Suppressor macrophage treated with lipopolysaccharide for 4 hours (primary cell): ENCODE results near the gene SULT2B1.
A peak's percentile ranks its signal among the peaks of the same experiment; 100 is the strongest.
"Not testable (repeated sequence)": the region's sequence is repeated elsewhere in the genome, so short reads cannot be mapped to it uniquely, and the experiment has no call there.

Experiments
- DNase-seq: peaks from one replicate; pipeline ENCODE4 v3.0.0-alpha.2; 2020

Gene SULT2B1

DNA sequence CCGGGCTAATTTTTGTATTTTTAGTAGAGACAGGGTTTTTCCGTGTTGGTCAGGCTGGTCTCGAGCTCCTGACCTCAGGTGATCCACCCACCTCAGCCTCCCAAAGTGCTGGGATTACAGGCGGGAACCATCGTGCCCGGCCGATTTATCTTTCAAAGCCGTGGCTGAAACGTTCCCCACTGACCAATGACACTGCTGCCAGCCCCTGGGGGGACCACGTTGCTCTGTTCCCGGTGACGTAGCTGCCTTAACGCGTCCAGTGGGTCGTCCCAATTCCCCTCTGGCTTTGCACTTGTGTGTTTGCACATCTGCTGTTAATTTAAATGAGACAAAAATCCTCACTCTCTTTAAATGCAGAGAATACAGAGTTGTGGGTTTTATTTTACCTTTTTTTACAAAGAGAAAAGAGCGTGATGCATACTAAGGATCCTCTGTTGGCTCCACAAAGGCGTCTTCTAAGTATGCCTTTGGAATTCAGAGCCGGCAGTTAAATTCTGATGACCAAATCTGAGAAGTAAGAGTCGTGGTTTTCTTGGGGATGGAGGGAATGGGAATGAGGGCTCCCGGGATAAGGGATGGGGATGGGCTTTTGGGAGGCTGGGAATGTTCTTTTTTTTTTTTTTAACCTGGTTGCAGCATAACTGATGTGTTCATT lies 21.8 kb upstream of the SULT2B1 start:
- DNase-seq, result no peak

DNA sequence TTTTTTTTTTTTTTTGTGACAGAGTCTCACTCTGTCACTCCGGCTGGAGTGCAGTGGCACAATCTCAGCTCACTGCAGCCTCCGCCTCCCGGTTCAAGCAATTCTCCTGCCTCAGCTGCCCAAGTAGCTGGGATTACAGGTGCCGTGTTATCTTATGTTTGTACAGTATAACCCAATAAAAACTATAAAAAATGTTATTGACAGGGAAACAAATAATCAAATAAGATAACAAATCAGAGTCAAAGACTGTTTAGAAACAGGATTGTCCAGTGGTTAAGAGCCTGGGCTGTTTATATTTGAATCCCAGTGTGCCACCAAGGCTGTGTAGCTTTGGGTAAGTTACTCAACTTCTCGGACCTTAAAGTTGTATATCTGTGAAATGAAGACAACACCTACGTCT lies 21.2 kb upstream of the SULT2B1 start:
- no peak for DNase-seq

DNA sequence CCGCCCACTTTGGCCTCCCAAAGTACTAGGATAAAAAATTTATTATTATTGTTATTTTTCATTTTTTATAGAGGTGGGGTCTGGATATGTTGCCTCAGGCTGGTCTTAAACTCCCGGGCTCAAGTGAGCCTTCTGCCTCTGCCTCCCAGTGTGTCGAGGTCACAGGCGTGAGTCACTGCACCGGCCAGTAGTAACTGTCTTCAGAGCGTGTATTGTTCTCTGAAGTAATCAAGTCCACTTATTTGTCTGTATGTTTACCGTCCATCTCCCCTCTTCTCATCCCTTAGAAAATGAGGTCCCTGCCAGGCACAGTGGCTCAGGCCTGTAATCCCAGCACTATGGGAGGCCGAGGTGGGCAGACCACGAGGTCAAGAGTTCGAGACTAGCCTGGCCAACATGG lies 18.2 kb upstream of the SULT2B1 start:
- DNase-seq, result no peak

DNA sequence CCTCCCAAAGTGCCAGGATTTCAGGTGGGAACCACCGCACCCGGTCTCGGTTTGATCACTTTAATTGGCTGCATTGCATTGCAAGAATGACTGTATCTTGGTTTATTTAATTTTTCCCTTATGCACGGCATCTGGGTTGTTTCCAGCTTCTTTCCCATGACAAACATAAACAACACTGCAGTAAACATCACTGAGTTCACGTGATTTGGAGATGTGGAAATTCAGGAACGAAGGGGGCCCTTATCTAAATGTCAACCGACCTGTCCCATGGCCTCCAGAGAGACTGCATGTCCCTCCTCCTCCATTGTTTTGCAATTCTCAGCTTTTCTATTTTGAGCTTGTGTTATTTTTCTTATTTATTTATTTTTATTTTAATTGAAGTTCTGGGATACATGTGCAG lies 14.4 kb upstream of the SULT2B1 start:
- no peak for DNase-seq

DNA sequence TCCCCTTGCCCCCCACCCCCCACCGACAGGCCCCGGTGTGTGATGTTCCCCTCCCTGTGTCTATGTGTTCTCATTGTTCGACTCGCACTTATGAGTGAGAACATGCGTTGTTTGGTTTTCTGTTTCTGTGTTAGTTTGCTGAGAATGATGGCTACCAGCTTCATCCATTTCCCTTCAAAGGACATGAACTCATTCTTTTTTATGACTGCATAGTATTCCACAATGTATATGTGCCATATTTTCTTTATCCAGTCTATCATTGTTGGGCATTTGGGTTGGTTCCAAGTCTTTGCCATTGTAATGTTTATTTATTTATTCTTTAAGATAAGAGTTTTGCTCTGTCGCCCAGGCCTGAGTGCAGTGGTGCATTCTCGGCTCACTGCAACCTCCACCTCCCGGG lies 13.9 kb upstream of the SULT2B1 start:
- not testable (repeated sequence) for DNase-seq

DNA sequence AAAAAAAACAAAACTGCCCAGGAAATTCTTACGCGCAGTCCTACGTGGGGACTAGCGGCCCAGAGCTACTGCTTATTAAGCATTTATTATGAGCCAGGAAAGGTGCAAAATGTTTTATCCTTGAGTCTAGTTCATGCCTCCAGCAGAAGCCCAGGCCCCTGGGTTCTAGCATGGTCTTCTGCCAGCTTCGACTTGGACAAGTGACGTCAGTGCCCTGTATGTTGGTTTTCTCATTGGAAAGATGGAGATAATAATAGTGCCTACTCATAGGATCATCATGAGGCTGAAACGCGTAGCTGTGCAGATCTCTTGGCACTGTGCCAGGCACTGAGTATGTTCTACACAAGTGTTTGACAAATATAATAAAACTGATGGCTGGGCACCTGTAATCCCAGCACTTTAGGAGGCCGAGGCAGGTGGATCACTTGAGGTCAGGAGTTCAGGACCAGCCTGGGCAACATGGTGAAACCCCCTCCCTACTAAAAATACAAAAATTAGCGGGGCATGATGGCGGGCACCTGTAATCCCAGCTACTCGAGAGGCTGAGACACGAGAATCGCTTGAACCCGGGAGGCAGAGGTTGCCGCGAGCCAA lies 12.4 kb upstream of the SULT2B1 start:
- DNase-seq, result no peak

DNA sequence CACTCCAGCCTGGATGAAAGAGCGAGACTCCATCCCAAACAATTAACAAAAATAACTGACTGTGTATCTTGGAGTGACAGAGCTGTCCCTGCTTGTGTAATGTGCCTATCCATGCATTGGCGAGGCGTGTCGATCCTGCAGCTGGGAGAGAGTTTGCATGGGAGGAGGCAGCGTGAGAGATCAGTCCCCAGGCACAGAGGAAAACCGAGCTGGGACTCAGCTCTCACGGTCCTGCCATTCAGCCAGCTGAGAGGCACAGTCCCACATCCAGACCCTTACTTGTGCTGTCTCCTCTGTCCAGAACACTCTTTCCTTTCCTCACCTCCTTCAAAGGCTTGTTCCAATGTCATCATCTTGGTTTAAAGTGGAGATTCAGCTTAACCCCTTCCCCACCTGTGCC lies 11.9 kb upstream of the SULT2B1 start:
- no peak for DNase-seq

DNA sequence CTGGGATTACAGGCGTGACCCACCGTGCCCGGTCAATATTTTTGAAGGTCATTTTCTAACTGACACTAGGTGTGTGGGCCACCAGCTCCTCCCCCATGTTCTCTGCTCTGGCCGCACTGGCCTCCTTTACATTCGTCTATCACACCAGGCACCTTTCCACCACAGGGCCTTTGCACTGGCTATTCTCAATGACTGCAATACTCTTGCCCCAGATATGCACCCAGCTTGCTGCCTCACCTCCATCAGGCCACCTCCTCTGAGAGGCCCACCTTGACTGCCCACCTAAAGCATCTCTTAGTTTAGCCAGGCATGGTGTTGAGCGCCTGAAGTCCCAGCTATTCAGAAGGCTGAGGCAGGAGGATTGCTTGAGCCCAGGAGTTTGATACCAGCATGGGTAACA lies 10.2 kb upstream of the SULT2B1 start:
- no peak for DNase-seq

DNA sequence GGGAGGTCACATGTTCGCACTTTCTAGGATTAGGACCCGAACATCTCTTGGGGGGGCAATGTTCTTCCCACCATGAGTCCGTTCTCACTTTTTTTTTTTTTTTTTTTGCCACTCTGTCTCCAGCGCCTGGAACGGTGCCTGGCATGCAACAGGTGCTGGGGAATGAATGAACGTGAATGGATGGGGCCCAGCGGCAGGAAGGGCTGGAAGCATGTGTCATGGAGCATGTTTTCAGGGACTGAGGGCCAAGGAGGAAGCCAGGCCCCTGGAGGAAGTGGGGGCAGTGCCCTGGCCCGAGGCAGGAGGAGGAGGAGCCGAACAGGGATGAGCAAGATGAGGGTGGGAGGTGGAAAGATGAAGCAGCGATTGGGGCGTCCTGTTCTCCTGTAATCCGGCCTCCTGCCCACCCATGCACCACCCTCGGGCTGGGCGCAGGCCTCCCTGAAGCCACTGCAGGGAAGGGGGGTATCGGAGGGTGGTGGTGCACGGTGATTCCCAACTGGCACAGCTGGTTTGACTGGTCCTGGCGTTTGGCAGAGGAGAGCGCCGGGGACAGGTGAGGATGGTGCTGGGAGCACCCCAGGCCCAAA lies 8.8 kb upstream of the SULT2B1 start:
- peak; percentile 60 for DNase-seq

DNA sequence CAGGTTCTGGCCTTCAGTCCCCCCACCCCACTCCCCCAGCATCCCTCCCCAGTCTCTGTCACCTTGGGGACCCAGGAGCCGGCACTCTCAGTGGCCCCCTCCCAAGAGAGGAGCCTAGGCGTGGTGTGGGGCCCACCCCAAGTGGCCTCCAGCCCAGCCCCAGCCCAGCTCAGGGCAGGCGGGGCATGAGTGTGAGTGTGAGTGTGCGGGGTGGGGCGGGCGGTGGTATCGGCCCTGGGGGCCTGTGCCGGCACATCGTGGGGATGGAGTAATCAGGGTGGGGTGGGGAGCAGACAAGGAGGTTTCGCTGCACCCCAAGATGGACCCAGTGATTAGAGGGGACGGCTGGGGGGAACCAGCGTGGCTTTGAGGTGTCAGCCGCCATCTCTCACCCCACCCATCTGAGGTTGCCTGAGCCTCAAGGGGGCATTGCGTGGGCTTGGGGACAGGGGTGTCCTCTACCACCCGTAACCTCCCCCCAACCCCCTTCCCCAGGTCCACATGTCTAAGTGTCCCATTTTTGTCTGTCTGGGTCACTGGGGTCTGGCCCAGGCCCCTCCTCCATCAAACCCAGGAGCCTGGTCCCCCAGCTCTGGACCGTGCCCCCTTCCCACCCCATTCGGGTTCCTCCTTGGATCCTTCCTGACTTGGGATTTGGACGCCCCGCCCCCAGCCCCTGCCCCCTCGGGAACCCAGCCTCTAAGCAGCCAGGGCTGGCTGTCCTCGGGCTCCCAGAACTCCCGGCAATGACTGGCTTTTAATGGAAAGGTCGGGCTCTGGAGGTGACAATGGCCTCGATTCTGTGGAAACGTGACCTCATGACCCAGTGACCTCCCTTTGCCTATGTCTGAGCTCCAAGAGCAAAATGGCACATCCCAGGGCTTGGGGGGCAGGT lies 6.9 kb upstream of the SULT2B1 start:
- DNase-seq, result no peak

DNA sequence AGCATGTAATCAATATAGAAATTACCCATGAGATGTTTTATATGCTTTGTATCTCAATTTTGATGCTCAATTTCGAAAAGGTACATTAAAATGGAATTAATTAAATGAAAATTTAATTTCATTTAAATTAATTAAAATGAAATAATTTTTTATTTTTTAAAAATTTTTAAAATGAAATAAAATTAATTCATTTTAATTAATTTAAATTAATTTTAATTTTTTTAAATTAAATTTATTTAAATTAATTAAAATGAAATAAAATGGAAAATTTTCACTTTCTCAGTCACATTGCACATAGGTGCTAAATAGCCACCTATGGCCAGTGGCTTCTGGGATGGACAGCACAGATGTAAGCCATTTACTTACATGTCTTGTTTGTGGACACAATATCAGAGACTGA lies 4.2 kb upstream of the SULT2B1 start:
- DNase-seq, result no peak

DNA sequence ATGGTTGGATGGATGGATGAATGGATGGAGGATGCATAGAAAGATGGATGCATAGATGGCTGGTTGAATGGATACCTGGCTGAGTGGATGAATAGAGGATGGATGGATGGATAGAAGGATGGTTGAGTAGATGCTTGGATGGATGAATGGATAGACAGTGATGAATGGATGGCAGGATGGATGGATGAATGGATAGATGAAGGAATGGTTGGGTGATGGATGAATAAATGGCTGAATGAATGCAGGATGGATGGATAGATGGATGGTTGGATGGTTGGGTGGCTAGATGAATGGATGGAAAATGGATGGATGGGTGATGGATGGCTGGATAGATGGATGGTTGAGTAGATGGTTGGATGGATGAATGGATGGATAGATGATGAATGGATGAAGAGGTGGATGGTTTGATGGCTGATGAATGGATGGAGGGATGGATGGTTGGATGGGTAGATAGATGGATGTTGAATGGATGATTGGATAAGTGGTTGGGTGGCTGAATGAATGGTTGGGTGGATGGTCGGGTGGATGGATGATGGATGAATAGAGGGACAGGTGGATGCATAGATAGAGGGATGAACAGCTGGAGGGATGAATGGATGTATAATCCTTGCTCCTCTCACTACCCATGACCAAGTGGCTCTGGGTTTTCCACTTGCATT lies 3.6 kb upstream of the SULT2B1 start:
- DNase-seq, result no peak

DNA sequence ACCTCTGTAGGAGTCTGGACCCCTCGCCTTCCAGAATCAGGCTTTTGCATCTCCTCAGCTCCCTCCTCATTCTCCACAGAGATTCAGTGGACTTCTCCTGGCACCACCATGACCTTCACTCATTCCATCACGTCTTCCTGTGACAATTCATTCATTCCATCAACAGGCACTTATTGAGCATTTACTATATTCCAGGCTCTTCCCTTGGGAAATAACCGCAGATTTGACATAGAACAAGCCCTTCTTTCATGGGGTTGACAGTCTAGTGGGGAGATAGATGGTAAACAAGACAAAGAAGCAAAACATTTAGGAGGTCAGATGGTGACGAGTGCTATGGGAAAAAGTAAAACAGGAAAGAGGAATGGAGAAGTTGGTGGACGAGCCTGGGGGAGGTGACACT lies 2.6 kb upstream of the SULT2B1 start:
- no peak for DNase-seq

DNA sequence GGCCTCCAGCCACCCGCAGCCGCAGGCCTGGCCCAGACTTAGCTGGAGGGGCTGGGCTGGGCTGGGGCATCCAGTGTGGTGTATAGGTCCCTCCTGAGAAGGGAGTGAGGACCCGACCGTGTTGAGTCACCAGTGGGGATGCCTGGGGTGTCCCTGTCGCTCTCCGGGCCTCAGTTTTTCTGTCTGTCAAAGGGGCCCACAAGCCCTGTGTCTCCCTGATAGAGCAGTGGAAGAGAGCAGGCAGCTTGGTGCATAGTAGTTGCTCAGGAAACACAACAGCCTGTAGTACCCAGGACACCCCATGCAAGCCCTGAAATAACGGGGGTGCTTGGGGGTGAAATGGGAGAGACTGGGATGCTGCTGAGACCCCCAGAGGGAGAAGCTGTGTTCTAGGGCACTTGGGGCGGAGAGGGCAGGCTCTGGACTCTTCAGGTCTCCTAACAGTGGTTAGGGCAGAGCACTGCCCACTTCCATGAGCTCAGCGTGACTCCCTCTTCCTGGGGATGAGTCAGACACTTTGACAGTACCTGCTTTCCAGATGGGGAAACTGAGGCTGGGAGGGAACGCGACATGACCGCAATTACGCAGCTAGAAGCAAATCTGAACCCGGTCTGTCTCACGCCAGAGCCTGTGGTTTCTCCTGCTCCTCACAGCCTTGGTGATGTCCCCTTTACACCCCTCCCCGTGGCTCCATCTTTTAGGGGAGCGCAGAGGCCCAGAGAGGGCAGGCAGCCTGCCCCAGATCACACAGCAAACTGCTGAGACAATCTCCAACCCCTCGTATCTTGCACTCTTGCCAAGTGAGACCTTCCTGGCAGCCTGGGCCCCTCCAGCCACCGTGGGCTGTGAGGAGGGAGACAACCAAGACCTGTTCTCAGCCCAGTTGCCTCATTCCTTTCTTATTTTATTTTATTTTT lies 692 bp downstream of the SULT2B1 start:
- no peak for DNase-seq

DNA sequence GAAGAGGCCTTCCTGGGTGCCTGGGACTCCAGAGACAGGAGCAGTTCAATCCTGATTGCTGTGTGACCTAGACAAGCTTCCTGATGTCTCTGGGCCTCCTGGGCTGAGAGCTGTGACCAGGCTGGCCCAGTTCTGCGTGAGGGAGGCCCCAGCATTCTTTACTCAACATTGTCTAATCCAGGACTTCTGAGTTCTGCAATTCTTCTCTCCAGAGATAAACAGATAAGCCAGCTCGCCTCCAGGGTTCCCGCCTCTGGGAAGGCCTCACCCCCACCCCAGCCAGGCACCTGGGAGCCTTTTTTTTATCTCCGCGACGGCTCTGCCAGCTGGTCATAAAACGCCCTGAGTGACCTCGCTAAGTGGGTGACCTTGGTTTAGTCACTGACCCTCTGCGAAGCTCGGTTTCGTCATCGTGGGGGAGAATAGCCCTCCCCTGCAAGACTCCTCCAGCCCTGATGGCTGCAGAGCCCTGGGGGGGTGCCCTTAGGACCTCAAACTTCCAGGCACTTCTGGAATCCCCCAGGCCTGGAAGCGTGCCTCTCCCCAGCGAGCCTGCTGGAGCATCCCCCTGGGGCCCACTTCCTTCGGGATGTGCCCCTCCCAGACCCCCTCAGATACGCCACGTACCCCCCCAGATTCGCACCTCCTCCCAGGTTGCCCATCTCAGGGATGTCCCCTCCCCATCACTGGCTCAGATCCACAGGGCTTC lies 1.9 kb downstream of the SULT2B1 start:
- DNase-seq, result no peak

DNA sequence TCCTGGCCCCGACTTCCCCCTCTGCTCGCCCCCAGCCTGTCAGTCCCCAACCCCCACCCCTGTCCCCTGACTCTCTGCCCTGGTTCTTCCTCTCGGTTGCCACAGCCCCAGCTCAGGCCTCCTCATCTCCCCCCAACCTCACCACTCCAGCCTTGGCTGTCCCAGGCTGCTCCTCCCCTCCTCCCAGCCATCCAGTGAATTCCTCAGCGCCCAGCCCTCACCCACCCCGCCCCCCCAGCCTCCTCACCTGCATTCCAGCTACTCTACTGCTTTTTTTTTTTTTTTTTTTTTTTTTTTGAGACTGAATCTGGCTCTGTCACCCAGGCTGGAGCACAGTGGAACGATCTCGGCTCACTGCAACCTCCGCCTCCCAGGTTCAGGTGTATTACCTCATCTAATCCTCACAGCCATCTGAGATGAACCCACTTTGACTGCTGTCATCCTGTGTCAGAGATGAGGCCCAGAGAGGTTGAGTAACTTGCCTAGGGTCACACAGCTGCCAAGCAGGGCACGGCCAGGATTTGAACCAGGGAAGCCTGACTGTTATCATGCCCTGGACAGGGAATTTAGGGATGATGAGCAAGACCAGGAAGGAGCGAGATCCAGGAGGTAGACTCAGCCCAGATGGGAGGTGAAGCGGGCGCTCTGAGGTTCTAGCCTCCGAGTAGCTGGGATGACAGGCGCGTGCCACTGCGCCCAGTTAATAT lies 2.6 kb downstream of the SULT2B1 start:
- DNase-seq, result no peak

DNA sequence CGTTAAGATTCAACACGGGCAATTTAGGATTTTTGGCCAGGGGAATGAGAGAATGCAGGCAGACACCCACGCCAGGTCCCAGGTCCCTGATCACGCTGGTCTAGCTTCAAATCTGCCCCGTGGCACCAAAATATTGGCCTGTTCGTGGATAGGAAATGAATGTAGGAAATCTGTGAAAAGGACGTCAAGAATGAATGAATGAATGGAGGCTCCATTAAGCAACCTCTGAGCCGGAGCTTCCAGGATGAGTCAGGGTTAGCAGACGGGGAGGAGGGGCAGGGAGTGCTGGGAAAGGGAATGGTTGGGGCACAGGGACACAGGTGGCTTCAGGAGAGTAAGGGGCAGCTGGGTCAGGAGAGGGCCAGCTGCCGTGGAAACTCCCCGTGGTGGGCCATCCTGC lies 4.2 kb downstream of the SULT2B1 start:
- DNase-seq, result no peak

DNA sequence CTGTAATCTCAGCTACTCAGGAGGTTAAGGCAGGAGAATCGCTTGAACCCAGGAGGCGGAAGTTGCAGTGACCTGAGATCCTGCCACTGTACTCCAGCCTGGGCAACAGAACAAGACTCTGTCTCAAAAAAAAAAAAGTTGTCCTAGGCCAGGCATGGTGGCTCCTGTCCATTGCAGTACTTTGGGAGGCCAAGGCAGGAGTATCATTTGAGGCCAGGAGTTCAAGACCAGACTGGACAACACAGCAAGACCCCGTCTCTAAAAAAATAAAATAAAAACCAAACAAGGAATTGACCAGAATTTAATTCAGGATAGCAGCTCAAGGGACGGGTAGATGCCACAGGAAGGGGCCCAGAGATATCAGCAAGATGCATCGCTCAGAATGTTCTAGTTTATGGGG lies 4.9 kb downstream of the SULT2B1 start:
- no peak for DNase-seq

DNA sequence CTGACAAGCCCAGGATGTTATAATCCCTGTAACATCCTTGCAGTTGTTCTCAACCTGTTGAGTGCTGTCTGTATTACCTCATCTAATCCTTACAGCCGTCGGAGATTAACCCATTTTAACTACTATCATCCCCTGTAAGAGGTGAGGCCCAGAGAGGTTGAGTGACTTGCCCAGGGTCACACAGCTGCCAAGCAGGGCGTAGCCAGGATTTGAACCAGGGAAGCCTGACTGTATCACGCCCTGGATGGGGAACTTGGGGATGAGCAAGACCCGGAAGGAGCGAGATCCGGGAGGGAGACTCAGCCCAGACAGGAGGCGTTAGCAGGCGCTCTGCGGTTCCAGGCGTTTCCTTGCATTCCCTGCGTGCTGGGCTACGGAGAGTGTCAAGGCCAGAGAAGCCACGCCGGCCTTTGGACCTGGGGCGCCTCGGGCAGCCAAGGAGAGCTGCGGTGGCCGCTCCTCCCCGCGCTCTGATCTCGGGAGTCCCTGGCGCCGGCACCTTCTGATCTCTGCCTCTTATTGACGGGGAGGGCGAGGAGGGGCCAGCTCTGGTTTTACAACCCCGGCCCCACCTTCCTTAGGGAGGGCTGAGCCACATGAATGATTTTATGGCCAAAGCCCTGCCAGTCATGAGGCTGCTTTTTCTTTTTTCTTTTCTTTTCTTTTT lies 6.2 kb downstream of the SULT2B1 start:
- DNase-seq, result peak; percentile 59

DNA sequence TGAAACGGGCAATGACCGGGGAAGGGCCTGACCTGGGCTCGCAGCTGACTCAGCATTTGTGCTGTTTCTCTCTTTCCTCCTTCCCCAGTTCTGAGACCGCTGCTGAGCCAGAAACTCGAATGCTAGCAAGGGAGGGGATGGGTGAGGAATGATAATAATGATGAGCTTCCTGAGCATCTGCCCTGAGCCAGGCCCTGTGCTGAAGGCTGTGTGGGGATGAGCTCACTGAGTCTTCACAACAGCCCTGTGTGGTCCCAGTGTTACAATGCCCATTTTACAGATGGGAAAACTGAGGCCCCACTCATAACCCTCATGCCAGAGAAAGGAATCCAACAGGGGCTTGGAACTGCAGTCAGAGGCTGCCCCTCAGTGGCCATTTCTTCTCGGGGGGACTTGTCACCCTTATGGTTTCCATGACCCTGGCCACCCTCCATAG lies 8.1 kb downstream of the SULT2B1 start:
- no peak for DNase-seq
